Neural progenitor cell (in vitro differentiated cells): ENCODE results near the gene NARF.
"Not testable (repeated sequence)": the region's sequence is repeated elsewhere in the genome, so short reads cannot be mapped to it uniquely, and the experiment has no call there.

Source experiments
- EZH2 ChIP-seq: fragments of 200-600 bp; sonication (generic); IDR thresholded peaks from 2 replicates; pipeline ENCODE4 v1.6.1; 2017; ENCODE audit warnings: antibody characterized with exemption, mild to moderate bottlenecking, moderate library complexity
- EZH2phosphoT487 ChIP-seq: fragments of 200-600 bp; sonication (generic); IDR thresholded peaks from 2 replicates; pipeline ENCODE4 v1.6.1; 2017; ENCODE audit warnings: antibody characterized with exemption
- TF ChIP-seq, protein P1 (sequence below): fragments of 200-600 bp; sonication (generic); IDR thresholded peaks from 2 replicates; pipeline ENCODE4 v1.5.1; 2017; ENCODE audit warnings: antibody characterized with exemption, mild to moderate bottlenecking

DNA sequence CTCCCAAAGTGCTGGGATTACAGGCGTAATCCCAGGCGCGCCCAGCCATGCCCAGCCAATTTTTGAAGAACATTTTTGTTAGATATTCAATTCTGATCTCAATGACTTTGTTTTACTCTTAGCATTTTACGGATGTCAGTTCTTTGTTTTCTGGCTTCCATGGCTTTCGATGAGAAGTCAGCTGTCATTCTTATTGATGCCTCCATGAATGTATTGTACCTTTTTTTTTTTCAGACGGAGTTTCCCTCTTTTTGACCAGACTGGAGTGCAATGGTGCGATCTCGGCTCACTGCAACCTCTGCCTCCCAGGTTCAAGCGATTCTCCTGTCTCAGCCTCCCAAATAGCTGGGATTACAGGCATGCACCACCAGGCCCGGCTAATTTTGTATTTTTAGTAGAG is 55.3 kb downstream of the NARF start:
- TF ChIP-seq EZH2phosphoT487, EZH2: not testable (repeated sequence)
- TF ChIP-seq, protein P1, sequence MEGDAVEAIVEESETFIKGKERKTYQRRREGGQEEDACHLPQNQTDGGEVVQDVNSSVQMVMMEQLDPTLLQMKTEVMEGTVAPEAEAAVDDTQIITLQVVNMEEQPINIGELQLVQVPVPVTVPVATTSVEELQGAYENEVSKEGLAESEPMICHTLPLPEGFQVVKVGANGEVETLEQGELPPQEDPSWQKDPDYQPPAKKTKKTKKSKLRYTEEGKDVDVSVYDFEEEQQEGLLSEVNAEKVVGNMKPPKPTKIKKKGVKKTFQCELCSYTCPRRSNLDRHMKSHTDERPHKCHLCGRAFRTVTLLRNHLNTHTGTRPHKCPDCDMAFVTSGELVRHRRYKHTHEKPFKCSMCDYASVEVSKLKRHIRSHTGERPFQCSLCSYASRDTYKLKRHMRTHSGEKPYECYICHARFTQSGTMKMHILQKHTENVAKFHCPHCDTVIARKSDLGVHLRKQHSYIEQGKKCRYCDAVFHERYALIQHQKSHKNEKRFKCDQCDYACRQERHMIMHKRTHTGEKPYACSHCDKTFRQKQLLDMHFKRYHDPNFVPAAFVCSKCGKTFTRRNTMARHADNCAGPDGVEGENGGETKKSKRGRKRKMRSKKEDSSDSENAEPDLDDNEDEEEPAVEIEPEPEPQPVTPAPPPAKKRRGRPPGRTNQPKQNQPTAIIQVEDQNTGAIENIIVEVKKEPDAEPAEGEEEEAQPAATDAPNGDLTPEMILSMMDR: not testable (repeated sequence)
